GM21367 (cell line): ENCODE measurements around the gene AFM.

Source experiments
- ATAC-seq: cut with Tn5 transposase; IDR thresholded peaks from one replicate; pipeline ENCODE4 v1.9.1; 2021; ENCODE audit not compliant: unreplicated experiment

AFM gene, protein sequence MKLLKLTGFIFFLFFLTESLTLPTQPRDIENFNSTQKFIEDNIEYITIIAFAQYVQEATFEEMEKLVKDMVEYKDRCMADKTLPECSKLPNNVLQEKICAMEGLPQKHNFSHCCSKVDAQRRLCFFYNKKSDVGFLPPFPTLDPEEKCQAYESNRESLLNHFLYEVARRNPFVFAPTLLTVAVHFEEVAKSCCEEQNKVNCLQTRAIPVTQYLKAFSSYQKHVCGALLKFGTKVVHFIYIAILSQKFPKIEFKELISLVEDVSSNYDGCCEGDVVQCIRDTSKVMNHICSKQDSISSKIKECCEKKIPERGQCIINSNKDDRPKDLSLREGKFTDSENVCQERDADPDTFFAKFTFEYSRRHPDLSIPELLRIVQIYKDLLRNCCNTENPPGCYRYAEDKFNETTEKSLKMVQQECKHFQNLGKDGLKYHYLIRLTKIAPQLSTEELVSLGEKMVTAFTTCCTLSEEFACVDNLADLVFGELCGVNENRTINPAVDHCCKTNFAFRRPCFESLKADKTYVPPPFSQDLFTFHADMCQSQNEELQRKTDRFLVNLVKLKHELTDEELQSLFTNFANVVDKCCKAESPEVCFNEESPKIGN

GRCh38 chr4:73481358-73481757 is at the start of gene AFM:
Gene AFM, plus strand, starts transcription at chr4:73481745. Its CDS starts 31 bp downstream, at chr4:73481776.
- ATAC-seq, result no peak

DNA sequence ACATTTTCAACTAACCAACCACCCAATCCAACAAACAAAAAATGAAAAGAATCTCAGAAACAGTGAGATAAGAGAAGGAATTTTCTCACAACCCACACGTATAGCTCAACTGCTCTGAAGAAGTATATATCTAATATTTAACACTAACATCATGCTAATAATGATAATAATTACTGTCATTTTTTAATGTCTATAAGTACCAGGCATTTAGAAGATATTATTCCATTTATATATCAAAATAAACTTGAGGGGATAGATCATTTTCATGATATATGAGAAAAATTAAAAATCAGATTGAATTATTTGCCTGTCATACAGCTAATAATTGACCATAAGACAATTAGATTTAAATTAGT is 49.8 kb upstream of the AFM start:
- no peak for ATAC-seq

GRCh38 chr4:73432169-73433000 is 49.2 kb upstream of the AFM start:
- no peak for ATAC-seq

- ATAC-seq, result no peak
These were observed 48.4 kb upstream of the AFM start for GRCh38 chr4:73433140-73433539.

GRCh38 chr4:73434311-73434710 is 47.2 kb upstream of the AFM start:
- ATAC-seq, result peak; percentile 73

- no peak for ATAC-seq
These were observed 45.6 kb upstream of the AFM start, which contains the start of gene AFP for GRCh38 chr4:73435984-73436383. Gene AFP, plus strand, starts transcription at chr4:73436221. Its CDS starts 42 bp downstream, at chr4:73436263.

GRCh38 chr4:73436674-73437557 is 44.6 kb upstream of the AFM start:
- ATAC-seq, result no peak

GRCh38 chr4:73437558-73437956 is 44.0 kb upstream of the AFM start:
- no peak for ATAC-seq

- no peak for ATAC-seq
These were observed 43.5 kb upstream of the AFM start for GRCh38 chr4:73438048-73438447.

DNA sequence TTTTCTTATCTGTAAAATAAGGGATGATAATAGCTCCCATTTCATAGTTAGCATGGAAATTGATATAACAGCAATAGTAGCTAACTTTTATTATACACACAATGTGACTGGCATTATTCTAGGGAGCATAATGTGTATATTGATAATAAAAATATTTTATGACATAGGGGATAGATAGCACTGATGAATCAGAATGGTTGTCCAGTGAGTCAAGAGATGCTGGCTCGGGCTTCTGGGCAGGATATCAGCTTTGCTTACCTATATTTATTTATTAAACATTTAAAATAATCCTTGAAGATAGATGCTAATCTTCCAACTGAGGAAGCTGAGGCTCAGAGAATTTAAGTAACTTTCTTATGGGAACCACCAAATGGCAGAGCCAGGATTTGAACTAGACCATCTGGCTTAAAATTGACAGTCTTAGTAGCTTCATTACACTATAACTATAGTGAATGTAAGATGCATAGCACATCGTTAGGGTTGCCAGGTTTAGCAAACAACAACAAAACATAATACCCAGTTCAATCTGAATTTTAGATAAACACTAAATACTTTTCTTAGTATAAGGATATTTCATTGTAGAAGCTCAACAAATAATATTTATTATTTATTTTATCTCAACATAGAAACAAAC is 42.8 kb upstream of the AFM start:
- ATAC-seq, result no peak

DNA sequence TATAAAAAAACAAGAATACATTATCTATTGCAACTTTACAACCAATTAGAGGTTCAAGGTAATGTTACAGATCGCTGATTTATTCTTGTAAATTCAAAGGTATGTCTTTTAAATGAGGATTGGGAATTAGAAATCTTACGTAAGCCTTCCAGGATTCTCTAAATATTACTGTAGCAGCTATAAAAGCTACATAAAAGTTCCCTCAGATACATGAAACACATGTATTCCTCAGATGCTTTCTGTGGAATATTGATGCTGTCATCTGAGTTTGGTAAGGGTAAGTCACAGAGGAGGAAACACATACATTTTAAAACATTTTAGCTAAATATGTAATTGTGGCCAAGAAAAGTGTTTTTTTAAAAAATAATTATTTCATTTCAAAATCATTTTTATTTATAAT is 42.1 kb upstream of the AFM start:
- no peak for ATAC-seq

- no peak for ATAC-seq
These were observed 41.6 kb upstream of the AFM start for GRCh38 chr4:73439991-73440390.

DNA sequence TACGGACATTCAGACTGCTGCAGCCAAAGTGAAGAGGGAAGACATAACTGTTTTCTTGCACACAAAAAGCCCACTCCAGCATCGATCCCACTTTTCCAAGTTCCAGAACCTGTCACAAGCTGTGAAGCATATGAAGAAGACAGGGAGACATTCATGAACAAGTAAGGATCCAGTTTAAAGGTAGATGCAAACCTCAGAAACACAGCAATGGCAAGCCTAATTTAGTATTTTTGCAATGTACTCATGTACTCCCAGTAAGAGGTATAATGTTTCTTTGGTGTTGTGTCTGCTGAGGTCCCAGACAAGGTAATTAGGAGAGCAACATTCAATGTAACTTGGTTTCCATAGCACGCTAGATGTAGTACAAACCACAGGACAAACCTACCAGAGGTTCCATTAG is 40.9 kb upstream of the AFM start:
- no peak for ATAC-seq

DNA sequence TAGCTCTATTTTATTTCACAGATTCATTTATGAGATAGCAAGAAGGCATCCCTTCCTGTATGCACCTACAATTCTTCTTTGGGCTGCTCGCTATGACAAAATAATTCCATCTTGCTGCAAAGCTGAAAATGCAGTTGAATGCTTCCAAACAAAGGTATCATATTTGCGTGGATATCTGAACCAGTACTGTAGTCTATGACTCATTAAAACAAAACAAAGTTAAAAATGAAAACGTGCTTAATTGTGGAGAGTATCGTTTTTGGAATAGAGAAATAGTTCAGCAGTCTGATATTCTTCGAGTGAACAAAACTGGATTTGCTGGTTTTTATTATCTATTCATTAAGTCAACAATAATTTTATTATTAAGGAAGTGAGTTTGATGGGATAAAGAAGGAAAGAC is 39.3 kb upstream of the AFM start:
- no peak for ATAC-seq

DNA sequence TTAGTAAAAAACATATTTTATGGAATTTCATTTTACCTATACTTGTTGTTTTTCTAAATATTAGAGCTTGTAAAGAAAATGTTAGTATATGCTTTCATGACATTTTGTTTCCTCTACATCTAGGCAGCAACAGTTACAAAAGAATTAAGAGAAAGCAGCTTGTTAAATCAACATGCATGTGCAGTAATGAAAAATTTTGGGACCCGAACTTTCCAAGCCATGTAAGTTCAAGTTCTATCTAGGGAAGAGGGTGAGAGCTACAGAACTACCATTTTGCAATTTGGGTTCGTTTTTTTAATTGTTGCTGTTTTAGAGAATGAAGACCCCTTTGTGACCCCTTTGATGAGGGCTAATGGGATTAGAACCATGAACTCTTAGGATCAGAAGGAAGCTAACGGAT is 38.3 kb upstream of the AFM start:
- no peak for ATAC-seq

- no peak for ATAC-seq
These were observed 35.9 kb upstream of the AFM start for GRCh38 chr4:73445383-73446335.

GRCh38 chr4:73446336-73446938 is 35.1 kb upstream of the AFM start:
- peak; percentile 99 for ATAC-seq

- no peak for ATAC-seq
These were observed 33.9 kb upstream of the AFM start for GRCh38 chr4:73447671-73448070.
